ENCODE data around the gene NGFR.
A peak's percentile ranks its signal among the peaks of the same experiment; 100 is the strongest.

Gene NGFR

DNA sequence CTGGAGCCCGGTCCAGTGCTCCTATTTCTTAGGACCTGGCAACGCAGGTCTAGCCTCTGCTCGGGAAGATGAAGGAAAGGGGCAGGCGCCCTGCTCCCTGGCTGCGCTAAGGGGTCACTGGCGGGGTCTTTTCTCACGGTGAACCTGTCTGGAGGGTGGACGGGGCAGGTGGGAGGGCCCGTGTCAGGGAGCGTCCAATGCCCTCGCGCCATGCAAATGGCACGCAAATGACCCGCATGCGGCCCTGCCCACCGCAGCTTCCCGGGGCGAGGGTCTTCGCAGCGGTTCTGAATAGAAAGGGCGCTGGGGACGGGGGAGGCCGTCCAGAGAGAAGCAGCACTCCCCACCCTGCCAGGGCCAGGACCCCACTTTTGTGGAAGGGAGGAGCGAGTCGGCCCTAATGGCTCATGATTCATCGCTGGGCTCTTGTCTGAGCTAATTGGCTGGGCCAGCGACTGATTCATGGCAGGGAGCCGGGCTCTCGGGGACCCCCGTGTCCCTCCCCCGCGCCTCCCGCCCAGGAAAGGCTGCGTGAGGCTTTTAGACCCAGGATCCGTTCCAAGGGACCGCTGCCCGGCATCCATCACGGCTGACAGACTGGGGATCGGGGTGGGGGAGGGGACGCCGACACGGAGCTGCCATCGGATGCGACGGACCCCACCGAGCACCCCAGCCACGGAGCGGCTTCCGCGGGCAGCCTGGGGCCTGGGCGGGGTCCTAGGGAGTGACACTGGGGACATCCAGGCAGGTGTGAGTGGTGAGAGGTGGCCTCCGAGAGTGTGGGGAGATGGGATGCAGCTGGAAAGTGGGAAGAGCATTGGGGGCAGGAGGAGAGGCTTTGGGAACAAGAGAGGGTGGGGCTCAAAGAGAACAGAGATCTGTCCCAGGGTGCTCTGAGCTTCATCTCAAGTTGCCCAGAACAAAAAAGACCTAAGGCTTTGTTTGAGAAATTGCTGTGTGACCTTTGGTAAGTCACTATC lies 25.0 kb upstream of the NGFR start:
- no peak for DNase-seq

DNA sequence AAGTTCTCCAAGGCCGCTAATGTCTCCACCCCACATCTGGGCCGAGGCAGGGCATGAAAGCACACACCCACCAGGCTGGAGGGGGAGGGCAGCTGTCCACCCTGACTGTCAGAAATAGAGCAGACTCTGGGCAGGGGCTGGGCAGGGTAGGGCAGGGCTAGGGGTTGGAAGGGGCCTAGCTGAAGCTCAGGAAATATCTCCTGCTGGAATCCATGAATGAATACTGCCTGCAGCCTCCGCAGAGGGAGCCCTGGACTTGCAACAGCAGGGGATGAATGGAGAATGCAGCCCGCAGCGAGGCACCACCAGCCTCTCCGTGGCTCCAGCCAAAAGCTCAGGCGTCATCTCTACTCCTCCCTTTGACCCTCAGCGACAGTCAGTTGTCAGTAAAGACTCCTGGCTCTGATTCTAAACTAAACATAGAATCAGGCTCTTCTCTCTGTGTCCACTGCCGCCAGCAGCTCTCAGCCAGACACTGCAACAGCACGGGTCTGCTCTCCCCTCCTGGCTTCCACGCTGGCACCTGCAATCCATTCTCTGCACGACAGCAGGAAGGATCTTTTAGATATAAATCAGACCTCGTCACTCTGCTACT lies 23.9 kb upstream of the NGFR start:
- DNase-seq, result peak in 1 of 2 experiments; percentile 57

DNA sequence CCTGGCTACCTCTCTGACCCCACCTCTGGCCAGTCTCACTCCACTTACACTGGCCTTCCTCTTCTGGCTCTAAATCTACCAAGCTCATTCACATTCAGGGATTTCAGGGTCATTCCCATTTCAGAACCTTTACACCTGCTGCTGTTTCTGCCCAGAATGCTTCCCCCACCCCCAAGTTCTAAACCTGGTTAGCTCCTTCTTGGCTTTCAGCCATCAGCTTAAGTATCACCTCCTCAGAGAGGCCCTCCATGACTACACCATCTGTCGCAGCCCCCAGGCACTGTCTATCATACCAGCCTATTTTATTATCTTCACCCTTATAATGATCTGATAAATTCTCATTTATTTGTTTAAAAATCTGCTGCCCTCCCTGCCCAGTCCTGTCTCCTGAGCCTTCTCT lies 23.3 kb upstream of the NGFR start:
- peak; percentile 93 to 94 for DNase-seq

DNA sequence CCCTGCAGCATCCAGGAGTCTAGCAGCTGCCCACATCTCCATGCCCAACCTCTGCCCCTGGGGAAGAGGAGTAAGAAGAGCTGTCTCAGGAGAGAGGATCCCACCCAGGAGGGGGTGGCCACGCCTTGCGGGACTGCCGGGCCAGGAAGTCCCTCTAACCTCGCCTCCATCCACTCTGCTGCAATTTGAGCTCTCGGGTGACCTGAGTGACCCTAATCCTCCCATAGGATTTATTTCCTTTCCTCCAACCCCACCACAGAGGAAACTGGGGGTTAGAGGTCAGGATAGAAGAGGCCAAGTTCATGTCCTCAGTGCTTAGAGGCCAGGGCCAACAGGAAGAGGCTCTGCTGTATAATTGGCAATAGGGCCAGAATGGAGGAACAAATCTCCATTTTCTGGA lies 22.6 kb upstream of the NGFR start:
- DNase-seq, result peak; percentile 43 to 67

DNA sequence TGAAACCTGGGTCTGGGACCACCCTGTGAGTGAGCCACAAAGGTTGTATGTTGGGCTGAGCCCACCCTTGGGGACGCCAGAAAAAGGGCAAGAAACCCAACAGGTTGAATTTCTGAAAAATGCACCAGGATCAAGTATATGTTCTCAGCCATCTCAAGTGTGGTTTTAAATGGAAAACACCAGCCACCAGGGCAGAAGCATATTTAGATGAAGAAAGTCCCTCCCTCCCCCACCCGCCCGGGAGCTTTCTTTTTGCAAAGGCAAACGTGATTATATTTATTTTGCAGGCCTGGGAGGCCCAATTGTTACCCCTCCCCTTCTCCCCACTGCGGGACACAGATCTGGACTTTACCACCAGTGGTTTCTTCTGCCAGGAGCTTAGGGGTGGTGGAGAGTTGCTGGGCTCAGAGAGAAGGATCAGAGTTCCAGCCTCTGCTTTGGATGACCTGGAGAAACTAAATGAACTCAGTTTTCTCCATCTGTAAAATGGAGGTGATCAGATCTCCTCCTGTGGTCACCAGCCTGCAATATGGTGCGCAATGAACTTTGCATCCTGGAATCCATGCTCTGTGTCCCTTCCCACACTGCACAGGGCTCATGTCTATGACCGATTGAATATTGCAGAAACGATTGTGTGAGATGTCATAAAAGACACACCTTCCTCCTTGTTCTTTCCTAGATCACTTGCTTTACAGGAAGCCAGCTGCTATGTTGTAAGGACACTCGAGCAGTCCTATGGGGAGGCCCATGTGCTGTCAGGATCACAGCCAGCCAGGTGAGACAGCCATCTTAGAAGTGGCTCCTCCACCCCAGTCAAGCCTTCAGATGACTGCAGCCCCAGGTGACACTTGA lies 21.0 kb upstream of the NGFR start:
- DNase-seq, result no peak

DNA sequence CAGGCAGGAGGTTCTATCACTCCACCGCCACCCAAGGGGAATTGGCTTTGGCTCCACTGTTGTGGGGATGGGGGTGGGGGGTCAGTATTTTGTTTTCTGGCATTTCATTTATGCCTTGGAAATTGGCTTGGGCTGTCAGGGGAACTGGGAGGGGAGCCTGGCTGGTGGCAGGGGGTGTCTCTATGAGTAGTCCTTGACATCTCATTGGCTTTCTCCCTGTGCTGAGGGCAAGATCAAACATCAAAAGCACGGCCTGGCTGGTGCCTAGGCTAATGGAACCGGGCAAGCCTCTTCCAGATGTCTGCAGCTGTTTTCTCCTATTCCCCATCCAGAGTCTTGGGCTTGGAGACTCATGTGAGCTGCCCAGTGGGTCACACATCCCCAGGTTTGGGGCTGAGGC lies 17.4 kb upstream of the NGFR start:
- DNase-seq, result no peak

DNA sequence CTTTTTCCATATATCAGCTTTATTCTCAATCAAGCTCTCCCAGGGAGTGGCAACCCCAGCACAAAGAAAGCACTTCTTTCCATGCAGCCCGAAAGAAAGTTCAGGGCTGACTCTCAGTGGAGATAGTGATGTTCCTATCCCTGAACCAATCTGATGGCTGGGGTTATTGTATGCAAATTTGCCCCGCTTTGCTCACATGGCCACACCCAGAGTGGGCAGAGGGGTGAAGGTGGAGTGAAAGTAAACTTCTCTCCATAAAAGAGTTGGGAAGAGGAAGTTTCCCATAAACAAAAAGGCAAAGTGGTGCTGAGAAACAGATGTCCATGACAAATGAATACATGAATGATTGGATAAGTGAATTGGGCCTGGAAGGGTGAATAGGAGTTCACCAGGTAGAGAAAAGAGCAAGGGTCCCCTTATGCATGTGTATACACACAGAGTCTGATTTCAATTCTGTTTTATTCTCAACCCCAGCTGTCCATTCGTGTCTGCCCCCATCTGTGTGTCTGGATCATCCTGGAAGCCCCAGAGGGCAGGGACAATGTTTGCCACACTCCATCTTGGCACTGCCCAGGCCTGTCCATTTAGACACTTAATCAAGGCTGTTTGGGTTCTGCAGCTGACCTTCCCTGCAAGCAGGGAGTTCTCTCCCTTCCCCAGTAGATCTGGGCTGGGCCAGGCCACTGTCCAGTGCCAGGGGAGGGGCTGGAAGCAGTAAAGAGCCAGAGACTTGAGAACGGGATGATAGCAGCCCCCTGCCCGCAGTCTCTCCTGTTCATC lies 14.1 kb upstream of the NGFR start:
- no peak for DNase-seq

DNA sequence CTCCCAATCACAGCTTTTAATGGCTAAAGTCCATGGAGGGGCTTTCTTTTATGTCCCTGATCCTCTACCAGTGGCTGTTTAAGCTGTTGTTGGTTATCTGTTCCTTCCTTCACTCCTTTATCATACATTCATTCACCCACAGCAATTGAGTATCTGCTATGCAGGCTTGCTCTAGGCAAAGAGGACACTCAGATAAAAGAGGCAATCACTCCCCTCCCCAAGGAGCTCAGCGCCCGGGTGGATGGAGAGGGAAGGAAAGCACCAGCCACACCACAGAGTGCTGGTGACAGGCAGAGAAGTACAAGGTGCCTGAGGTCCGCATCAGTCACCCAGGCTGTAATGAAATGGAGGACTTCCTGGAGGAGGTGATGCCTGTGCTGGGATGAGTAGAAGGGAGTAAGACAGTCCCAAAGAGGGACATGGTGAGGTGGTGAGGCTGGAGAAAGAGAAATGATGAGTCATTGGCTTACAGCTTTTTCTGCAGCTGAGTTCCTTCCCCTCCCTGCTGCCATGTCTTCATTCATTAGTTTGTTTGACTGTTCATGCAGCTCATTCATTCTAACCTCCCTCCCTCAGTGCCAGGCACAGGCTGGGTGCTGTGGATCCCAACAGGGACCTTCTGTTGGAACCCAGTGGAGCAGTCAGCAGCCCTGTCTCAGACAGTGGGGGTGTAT lies 12.8 kb upstream of the NGFR start:
- no peak for DNase-seq

DNA sequence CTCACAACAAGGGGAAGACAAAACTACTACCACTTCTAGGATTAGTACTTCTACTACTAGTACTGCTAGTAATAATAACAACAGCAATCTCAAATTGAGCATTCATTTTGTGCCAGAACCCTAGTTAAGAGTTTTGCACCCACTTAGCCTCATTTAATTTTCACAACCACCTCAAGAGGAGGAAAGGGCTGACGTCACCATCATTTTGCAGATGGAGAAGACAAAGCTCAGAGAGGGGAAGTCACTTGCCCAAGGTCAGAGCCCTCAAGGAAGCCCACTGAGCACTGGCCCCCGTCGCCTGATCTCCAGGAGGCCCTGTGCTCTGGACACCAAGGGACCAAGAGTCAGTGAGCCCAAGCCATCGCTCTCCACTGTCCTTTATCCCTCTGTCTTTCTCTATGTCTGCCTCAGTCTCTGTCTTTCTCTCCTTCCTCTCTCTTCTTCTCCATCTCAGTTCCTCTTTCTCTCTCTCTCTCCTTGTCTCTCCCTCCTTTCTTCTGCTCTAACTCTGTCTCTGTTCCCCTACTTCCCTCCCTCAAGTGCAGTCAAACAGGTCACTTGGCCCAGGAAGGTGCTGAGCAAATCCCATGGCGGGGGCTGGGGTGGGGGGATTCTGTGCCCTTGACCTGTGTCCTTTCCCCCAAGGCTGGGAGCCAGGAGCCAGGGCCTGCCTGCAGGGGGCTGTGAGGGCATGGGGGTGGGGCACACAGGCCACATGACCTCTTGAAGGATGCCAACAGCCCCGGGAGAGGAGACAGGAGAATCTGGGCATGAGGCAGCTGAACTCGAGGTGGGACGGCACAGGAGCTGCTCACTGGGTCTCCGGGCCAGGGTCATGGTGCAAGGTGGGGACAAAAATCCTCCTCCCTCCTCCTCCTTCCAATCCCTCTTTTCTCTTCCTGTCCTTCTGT lies 11.2 kb upstream of the NGFR start:
- no peak for DNase-seq

DNA sequence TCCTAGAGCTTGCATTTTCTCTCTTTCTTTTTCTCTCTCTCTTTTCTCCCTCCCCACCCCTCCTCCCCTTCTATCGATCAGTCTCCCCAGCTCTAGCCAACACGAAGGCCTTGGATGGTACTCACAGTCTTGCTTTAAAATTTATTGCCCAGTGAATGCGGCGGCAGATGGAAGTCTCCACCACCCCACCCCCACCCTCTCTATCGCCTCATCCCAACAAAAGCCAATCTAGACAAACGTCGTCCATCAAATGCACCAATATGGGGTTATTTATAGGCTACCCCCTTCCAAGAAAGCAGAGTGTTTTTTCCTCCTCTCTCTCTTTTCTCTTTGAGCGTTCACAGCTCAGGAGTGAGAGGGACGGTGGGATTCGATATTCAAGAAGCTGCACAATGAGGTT lies 10.5 kb upstream of the NGFR start:
- peak in 1 of 2 experiments; percentile 36 for DNase-seq

DNA sequence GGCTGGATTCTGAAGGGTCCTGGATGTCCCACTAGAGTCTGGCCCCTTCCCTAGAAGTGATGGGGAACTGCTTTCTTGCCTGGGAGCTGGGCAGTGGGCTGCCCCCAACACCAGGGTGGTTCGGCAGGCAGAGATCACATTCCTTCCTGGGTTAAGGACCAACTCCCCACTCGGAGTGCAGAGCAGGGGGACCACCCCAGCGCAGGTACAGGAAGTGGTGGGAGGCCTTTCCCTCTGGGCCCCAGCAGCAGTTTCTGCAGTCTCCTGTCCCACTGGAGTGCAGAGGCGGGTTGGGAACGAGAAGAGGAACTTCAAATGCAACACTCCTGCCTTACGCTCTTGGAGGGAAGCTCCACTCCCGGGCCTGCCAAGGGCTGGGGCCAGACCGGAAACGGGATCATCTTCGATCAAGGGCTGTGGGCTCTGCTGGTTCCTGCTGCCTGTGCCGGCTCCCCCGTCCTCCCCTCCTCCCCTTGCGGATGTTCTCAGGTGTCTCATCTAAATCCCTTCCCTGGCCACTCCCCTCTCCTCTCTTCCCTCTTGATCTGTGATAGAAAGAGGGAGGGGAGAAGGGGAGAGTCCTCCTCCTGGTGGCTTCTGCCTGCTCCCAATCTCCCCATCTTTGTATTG lies 9.0 kb upstream of the NGFR start:
- peak; percentile 23 to 68 for DNase-seq

DNA sequence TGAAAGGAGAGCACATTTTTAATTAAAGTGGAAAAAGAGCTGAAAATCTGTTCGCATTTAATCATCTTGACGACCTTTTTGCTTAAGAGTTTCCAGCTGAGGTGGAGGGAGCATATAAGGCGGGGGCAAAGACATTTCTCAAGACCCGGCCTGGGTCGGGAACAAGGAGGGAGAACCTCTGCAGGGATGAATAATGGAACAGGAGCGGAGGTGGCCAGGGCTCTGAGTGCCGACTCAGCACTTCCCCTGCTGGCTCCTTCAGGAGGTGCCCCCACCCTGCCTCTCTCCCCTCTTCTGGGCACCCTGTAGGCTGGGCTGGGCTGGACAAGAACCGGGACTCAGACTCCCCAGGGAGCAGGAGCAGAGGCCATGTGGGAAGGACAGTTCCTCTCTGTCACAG lies 7.9 kb upstream of the NGFR start:
- no peak for DNase-seq

DNA sequence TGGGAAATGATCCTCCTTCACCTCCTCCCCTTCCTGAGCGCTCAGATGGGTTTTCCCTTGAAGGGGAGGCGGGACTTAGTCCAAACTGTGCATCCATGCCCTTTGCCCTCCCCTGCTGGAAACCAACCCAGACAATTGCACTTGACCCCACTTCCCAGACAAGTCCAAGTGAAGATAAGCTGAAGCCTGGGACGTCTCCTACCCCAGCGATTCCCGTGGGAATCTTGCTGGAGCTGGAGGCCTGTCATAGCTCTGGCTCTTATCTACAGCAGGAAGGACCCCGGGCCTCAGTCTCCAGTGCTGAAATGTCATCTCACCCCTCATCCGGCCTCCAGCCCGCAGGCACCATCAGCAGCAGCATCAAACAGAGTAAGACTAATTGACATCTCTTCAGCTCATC lies 6.5 kb upstream of the NGFR start:
- DNase-seq, result no peak

DNA sequence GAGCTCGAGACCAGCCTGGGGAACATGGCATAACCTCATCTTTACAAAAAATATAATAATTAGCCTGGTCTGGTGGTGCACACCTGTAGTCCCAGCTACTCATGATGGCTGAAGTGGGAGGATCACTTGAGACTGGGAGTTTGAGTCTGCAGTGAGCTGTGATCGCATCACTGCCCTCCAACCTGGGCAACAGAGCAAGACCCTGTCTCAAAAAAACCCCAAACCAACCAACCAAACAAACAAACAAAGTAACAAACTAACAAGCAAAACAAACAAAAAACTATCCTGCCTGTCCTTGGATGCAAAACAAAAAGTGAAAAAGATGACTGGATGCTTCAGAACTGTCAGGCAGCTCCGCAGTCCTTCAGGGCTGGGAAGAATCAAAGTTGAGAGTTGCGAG lies 5.7 kb upstream of the NGFR start:
- no peak for DNase-seq

DNA sequence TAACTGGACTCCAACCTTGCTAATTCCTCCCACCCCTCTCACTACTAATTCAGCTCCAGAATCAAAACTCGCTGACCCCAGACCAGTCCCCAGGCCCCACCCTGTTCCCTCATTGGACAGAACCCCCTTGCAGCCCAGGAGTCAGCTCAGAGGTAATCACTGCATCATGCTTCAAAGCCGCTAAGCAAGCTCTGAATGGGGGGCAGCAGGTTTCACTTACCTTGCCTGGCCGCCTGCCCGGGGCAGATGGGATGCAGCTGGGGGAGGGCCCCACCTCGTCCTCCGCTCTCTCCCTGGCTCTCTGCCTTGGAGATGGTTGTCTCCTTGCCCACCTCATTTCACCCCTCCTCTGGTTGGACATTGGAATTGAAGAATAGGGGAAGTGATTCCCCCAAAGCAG lies 4.8 kb upstream of the NGFR start:
- peak; percentile 66 to 84 for DNase-seq

DNA sequence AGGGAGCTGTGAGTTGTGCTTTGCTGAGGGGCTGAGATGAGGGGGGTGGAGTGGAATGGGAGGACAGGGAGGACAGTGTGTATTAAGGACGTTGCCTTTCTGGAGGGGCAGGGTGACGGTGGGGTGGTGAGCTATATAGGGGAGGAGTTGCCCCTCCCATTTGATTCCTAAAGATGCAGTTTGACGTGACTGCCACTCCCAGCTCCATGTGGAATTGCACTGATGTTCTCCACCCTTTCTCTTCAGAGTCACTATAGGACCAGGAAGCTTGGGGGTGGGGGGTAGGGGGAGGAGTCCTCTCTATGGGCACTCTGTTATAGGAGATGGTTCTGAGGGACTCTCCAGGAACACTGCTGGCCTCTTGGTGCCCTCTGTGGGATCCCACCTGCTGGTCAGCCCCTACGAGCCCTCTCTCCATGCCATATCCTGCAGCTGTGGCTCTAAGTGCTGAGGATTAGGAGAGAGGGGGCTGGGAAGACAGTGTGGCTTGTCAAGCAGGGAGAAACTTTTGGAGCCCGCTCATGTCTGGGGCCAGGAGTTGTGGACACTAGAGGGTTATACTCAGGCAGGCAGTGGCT lies 3.8 kb upstream of the NGFR start:
- no peak for DNase-seq

DNA sequence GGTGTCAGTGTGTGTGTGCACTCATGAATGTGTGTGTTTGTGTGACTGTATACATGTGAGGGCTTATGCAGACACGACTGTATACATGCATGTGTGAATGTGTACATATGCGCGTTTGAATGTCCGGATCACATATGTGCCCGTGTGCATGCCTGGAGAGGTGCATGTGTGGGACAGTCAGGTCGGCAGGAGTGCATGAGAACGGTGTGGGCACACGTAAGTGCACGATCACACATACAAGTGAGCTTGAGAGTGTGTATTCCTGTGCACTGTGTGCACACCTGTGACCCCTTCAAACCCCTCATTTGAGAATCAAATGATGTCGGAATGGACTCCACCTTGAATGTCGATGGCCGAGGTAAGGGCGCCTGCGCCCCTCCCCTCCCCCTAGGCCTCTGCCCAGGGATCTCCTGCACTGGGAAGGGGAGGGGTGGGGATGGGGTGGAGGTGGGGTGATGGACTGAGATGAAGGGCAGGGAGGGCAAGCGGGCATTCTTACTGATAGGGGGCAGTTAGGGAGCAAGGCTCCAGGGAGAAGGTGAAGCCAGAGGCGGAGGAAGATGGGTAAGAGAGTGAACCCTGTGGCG lies 601 bp upstream of the NGFR start:
- DNase-seq, result no peak

DNA sequence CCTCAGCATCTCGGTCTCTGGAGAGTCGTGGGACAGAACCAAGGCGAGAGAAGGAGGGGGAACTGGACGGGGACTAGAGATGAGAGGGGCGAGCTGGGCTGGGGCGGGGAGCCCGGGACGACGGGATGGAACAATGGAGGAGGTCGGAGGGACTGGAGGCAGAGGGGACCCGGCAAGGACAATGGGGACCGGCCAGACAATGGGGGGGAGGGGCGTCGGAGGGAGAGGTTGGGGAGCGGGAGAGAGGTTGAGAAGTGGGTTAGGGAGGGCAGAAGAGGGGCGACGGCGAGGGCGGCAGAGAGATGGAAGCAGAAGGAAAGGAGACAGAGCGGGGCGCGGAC lies 719 bp downstream of the NGFR start:
- DNase-seq, result no peak

DNA sequence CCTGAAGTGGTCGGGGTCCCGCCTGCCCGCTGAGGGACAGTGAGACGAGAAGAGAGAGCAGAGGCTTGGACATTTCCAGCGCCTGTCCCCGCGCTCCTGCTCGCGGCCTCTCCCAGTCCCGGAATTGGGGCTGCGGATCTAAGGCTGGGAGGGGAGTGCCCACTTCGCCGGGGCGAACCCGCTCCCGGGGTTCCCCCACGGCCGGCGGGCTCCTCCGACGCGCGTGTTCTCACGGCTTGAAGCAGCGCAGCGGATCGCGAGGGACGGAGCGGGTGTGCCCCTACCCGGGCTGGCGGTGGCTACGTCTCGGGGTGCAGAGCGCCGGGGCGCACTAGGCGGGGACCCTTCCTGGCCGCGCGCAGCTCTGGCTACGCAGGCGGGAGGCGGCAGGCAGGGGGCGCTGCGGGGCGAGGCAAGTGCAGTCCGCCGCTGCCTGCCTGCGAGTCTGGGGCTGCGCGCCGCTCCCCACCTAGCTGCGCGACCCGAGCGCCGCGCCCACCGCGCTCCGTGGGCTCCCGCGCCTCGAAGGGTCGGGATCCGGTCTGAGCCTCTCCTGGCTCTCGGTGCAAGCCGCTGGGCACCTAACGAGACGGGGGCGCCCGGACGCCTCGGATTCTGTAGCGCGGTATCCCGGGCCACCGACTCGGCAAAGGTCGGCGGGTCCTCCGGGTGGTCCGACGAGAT lies 1.2 kb downstream of the NGFR start:
- peak; percentile 42 to 69 for DNase-seq
